A549 (cell line): Measurements from ENCODE around the gene SMARCA4. TPM values are rescaled to one million over a fixed set of nuclear protein-coding genes. Genes with fewer than 3 reads are reported as not detected.
"Not testable (repeated sequence)": the region's sequence is repeated elsewhere in the genome, so short reads cannot be mapped to it uniquely, and the experiment has no call there.

Experiments used
- ATAC-seq, 2 experiments: fragments of 200-7000 bp in 1 of 2; fragments of >200 bp in 1 of 2; cut with Nextera tagmentation in 1 of 2; cut with Tn5 transposase in 1 of 2; 3 replicates each; pipeline versions ENCODE4 v1.8.0 to v1.9.1; 2018 to 2020; ENCODE audit warnings: mild to moderate bottlenecking in 1 of 2, moderate library complexity in 1 of 2
- CTCF ChIA-PET: fragments of 300-600 bp; sonication (Branson Sonifier 250); formaldehyde crosslinking; extraction: SDS; loops from one replicate; lab custom pipeline; 2021; ENCODE audit warnings: antibody characterized with exemption, inconsistent platforms; lab: Yijun Ruan, JAX
- POLR2A ChIA-PET: fragments of 350-600 bp; formaldehyde crosslinking; extraction: SDS; loops from one replicate; lab custom pipeline; 2021; ENCODE audit warnings: antibody characterized with exemption, inconsistent platforms; lab: Yijun Ruan, JAX
- DNase-seq, 2 experiments: peaks; one replicate each; pipeline versions ENCODE4 v3.0.0 to v3.0.0-alpha.2; 2011 to 2016; ENCODE audit warnings: low read depth in 1 of 2, low spot score in 1 of 2
- FAIRE-seq: peaks from 2 replicates; lab custom pipeline; 2011; peaks lifted over from hg19 to GRCh38; lab: Jason Lieb, UNC
- H3K27ac ChIP-seq, 2 experiments: fragments of >200 bp; sonication (Bioruptor Twin); formaldehyde crosslinking; 3 replicates each; pipeline ENCODE4 v1.5.1; 2016 to 2017
- H3K4me1 ChIP-seq: fragments of >200 bp; sonication (Bioruptor Twin); formaldehyde crosslinking; 3 replicates; pipeline ENCODE4 v1.6.1; 2016
- H3K4me2 ChIP-seq: fragments of >200 bp; sonication (Bioruptor Twin); formaldehyde crosslinking; 3 replicates; pipeline ENCODE4 v1.6.1; 2016
- H3K4me3 ChIP-seq: fragments of >200 bp; sonication (Bioruptor Twin); formaldehyde crosslinking; 3 replicates; pipeline ENCODE4 v1.5.1; 2016
- H3K9me3 ChIP-seq: fragments of >200 bp; sonication (Bioruptor Twin); formaldehyde crosslinking; 3 replicates; pipeline ENCODE4 v1.6.1; 2016
- BHLHE40 ChIP-seq: IDR thresholded peaks from 2 replicates; pipeline ENCODE4 v1.6.1; 2012; ENCODE audit warnings: low read depth, low read length, inconsistent platforms
- CEBPB ChIP-seq, 2 experiments: fragments of >200 bp in 1 of 2; sonication (Bioruptor Twin) in 1 of 2; formaldehyde crosslinking in 1 of 2; IDR thresholded peaks; 2 replicates each; pipeline ENCODE4 v1.6.1; 2012 to 2016
- CHD4 ChIP-seq: fragments of 200-600 bp; sonication (generic); IDR thresholded peaks from 2 replicates; pipeline ENCODE4 v1.6.1; 2016; ENCODE audit warnings: antibody characterized with exemption, mild to moderate bottlenecking, borderline replicate concordance
- ESRRA ChIP-seq: fragments of 150-350 bp; IDR thresholded peaks from 2 replicates; pipeline ENCODE4 v1.6.1; 2014; ENCODE audit warnings: mild to moderate bottlenecking, low read length, borderline replicate concordance
- FOSB ChIP-seq: fragments of 250-450 bp; sonication (Bioruptor Pico); IDR thresholded peaks from 2 replicates; pipeline ENCODE4 v1.5.0; 2020; ENCODE audit warnings: mild to moderate bottlenecking, moderate library complexity
- FOXS1 ChIP-seq: fragments of 250-450 bp; sonication (Bioruptor Pico); IDR thresholded peaks from 2 replicates; pipeline ENCODE4 v1.5.0; 2020; ENCODE audit warnings: mild to moderate bottlenecking, moderate library complexity
- GATA3 ChIP-seq: IDR thresholded peaks from 2 replicates; pipeline ENCODE4 v1.6.1; 2012; ENCODE audit warnings: borderline replicate concordance
- HEYL ChIP-seq: fragments of 250-450 bp; sonication (Bioruptor Pico); IDR thresholded peaks from 2 replicates; pipeline ENCODE4 v1.8.0; 2021; ENCODE audit warnings: mild to moderate bottlenecking, moderate library complexity
- KDM1A ChIP-seq: fragments of 200-600 bp; sonication (generic); IDR thresholded peaks from 2 replicates; pipeline ENCODE4 v1.6.1; 2016; ENCODE audit warnings: low read depth, mild to moderate bottlenecking
- MYC ChIP-seq: IDR thresholded peaks from 2 replicates; pipeline ENCODE4 v1.6.1; 2012; ENCODE audit warnings: mild to moderate bottlenecking, inconsistent platforms, low read length, improper control_type of control experiment, borderline replicate concordance
- NFE2L2 ChIP-seq: fragments of 150-350 bp; conservative IDR thresholded peaks from 2 replicates; pipeline ENCODE4 v1.6.1; 2014; ENCODE audit warnings: low read length
- NPAS2 ChIP-seq: fragments of 250-450 bp; sonication (Bioruptor Pico); IDR thresholded peaks from 2 replicates; pipeline ENCODE4 v1.8.0; 2022; ENCODE audit warnings: mild to moderate bottlenecking, moderate library complexity, borderline replicate concordance
- NR3C1 ChIP-seq: fragments of >200 bp; sonication (Bioruptor Twin); formaldehyde crosslinking; IDR thresholded peaks from 3 replicates; pipeline ENCODE4 v1.6.1; 2017
- POLR2A ChIP-seq: IDR thresholded peaks from 2 replicates; pipeline ENCODE4 v1.6.1; 2012; ENCODE audit warnings: mild to moderate bottlenecking, low read length
- POLR2AphosphoS2 ChIP-seq: conservative IDR thresholded peaks from 2 replicates; pipeline ENCODE4 v1.6.1; 2012; ENCODE audit warnings: low read length, improper control_type of control experiment, inconsistent platforms
- RCOR1 ChIP-seq: fragments of 150-350 bp; IDR thresholded peaks from 2 replicates; pipeline ENCODE4 v1.6.1; 2014; ENCODE audit warnings: antibody characterized with exemption, low read length, low read depth
- SMC3 ChIP-seq: fragments of >200 bp; sonication (Bioruptor Twin); formaldehyde crosslinking; IDR thresholded peaks from 3 replicates; pipeline ENCODE4 v1.6.1; 2018; ENCODE audit warnings: inconsistent platforms
- USF2 ChIP-seq: fragments of 450-650 bp; IDR thresholded peaks from 2 replicates; pipeline ENCODE4 v1.6.1; 2014; ENCODE audit warnings: antibody characterized with exemption
- WGBS: methylation state at CpG from one replicate; pipeline ENCODE4 v1.1.6; 2017; ENCODE audit errors: missing lambda C conversion rate; 5-methylcytosine and 5-hydroxymethylcytosine counted together
- polyA plus RNA-seq, 4 experiments: library from polyadenylated mRNA; depleted of rRNA in 3 of 4; stranded (reverse); fragments of >200 nt; fragmentation: RNase III in 1 of 4; extraction: RNeasy Plus Mini Kit Qiagen cat#74134 plus additional on column Dnase treatment in 1 of 4; gene quantifications; 2 replicates in 3 of 4; 3 replicates in 1 of 4; pipeline ENCODE4 v1.2.3, GENCODE V29; 2011 to 2017
- TF ChIP-seq, protein P1 (sequence below): IDR thresholded peaks from 2 replicates; pipeline ENCODE4 v1.6.1; 2012; ENCODE audit warnings: low read depth, borderline replicate concordance
- TF ChIP-seq, protein P2 (sequence below): IDR thresholded peaks from 2 replicates; pipeline ENCODE4 v1.6.1; 2012

SMARCA4 gene
- polyA plus RNA-seq, 2 of the 4 experiments (the other 2 are of a cell fraction): 8.1 to 11.9 TPM

DNA sequence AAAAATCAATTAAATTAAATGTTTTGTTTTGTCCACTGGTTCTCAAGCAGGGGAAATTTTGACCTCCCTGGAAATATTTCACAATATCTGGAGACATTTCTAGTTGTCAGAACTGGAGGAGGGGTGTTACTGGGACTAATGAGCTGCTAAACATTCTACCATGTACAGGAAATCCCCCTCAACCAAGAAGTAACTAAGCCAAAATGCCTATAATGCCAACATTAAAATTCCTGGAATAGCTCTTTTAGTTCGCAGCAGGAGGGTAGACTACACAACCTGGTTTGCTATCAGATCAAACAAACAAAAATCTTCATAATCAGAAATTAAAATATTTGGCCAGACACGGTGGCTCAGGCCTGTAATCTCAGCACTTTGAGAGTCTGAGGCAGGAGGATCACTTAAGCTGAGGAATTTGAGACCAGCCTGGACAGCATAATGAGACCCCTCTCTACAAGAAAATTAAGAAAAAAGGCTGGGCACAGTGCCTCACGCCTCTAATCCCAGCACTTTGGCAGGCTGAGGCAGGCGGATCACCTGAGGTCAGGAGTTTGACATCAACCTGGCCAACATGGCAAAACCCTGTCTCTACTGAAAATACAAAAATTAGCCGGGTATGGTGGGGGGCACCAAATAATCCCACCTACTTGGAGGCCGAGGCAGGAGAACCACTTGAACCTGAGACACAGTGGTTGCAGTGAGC is 13.7 kb upstream of the SMARCA4 start:
- 33% methylated on average over 5 of the region's 6 CpGs for WGBS
- Histone ChIP-seq H3K9me3 (no peaks in the 10 kb centered on the region), H3K4me2 (peak overlapping the region; percentile 4; the same call in 1 of the 3 replicates), H3K27ac (peak overlapping the region; percentile 36 to 76; a peak in 4 of 6 replicates), H3K4me3 (no peak overlapping the region), H3K4me1 (peaks cover 14% of the 10 kb centered on the region; the same call in 2 of the 3 replicates)
- FAIRE-seq (no peak), ATAC-seq (peak in 1 of 2 experiments; percentile 20; a peak in 3 of 6 replicates), DNase-seq (peak in 1 of 2 experiments; percentile 32)
- CTCF ChIA-PET: no interaction called here
- POLR2A ChIA-PET: no interaction called here
- TF ChIP-seq ESRRA: no peak
- TF ChIP-seq CEBPB (IDR thresholded peaks at IDR 0.05): peak in 1 of 2 experiments; percentile 69; a peak in 1 of 4 replicates
- peak; percentile 46; the same call in 1 of the 2 replicates for TF ChIP-seq GATA3

DNA sequence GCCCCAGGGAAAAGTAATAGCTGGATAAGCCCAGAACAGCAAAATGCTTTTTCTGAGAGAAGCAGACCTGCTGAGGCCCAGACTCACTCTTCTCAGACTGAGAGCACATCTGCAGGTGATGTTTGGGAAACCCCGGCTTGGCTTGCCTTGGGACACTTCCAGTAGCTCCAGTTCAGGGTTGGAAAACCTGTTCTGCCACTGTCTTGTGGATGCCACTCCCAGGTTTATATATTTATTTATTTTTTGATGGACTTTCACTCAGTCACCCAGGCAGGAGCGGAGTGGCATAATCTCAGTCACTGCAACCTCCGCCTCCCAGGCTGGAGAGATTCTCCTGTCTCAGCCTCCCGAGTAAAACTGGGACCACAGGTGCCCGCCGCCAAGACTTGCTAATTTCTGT is 8.0 kb upstream of the SMARCA4 start:
- FAIRE-seq: no peak
- Histone ChIP-seq H3K27ac (peak overlapping the region in 1 of 2 experiments; percentile 57; a peak in 2 of 6 replicates), H3K9me3 (no peaks in the 10 kb centered on the region), H3K4me3 (no peak overlapping the region), H3K4me1 (peaks cover 14% of the 10 kb centered on the region), H3K4me2 (no peak overlapping the region)
- WGBS: 92% methylated on average over 6 of the region's 6 CpGs
- POLR2A ChIA-PET: no interaction called here
- TF ChIP-seq HEYL (CRISPR knock-in tag) (no peak), CHD4 (no peak), USF2 (no peak), POLR2AphosphoS2 (no peak), FOSB (no peak), MYC (no peak), NPAS2 (no peak), NR3C1 (no peak), RCOR1 (no peak), POLR2A (no peak), SMC3 (no peak), BHLHE40 (no peak), GATA3 (no peak), FOXS1 (CRISPR knock-in tag) (no peak), NFE2L2 (no peak), KDM1A (no peak), ESRRA (no peak)
- TF ChIP-seq, protein P1, sequence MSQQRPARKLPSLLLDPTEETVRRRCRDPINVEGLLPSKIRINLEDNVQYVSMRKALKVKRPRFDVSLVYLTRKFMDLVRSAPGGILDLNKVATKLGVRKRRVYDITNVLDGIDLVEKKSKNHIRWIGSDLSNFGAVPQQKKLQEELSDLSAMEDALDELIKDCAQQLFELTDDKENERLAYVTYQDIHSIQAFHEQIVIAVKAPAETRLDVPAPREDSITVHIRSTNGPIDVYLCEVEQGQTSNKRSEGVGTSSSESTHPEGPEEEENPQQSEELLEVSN: no peak
- TF ChIP-seq, protein P2, sequence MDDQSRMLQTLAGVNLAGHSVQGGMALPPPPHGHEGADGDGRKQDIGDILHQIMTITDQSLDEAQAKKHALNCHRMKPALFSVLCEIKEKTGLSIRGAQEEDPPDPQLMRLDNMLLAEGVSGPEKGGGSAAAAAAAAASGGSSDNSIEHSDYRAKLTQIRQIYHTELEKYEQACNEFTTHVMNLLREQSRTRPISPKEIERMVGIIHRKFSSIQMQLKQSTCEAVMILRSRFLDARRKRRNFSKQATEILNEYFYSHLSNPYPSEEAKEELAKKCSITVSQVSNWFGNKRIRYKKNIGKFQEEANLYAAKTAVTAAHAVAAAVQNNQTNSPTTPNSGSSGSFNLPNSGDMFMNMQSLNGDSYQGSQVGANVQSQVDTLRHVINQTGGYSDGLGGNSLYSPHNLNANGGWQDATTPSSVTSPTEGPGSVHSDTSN: no peak
- CTCF ChIA-PET: interaction anchor here (0.9 to 2.9 kb wide), 3 partner anchors 8 to 16 kb away, joined by 3 to 25 read pairs (median 8); no protein-coding TSS in a partner anchor
- ATAC-seq: no peak
- no peak for DNase-seq

DNA sequence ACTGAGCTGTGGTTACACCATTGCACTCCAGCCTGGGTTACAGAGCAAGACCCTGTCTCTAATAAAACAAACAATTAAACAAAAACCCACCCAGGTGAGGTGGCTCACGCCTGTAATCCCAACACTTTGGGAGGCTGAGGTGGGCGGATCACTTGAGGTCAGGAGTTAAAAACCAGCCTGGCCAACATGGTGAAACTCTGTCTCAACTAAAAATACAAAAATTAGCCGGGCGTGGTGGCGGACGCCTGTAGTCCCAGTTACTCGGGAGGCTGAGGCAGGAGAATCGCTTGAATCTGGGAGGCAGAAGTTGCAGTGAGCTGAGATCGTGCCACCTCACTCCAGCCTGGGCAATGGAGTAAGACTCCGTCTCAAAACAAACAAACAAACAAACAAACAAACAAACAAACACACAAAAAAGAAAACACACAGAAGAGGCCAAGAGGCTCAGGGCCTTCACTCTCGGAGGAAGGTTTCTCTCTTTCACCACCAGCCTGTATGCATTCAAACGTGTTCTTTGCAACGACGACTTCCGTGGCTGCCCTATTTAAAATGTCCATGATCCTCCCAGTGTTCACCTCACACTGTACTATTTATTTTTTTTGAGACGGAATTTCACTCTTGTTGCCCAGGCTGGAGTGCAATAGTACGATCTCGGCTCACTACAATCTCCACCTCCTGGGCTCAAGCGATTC is 1.4 kb upstream of the SMARCA4 start:
- Histone ChIP-seq H3K4me2 (peak overlapping the region; percentile 92), H3K4me3 (peak overlapping the region; percentile 94), H3K27ac (peak overlapping the region; percentile 97 to 99), H3K4me1 (peaks cover 13% of the 10 kb centered on the region)
- DNase-seq, FAIRE-seq, H3K9me3 ChIP-seq, ATAC-seq: not testable (repeated sequence)
- 94% methylated on average over 19 of the region's 19 CpGs for WGBS
- POLR2A ChIA-PET: interaction anchor here (1.1 kb wide), 1 partner anchor 14 kb away, joined by 3 read pairs; no protein-coding TSS in a partner anchor
- CTCF ChIA-PET: interaction anchor here (1.5 to 2.5 kb wide), 2 partner anchors 18 to 23 kb away, joined by 5 to 11 read pairs; no protein-coding TSS in a partner anchor
